HCT116 (cell line): ENCODE data around the gene RTL3. TPM values are rescaled to one million over a fixed set of nuclear protein-coding genes. Genes with fewer than 3 reads are reported as not detected.

ENCODE experiments used
- ATAC-seq: fragments of 200-7000 bp; cut with Tn5 transposase; 2 replicates; pipeline ENCODE4 v1.9.1; 2020; ENCODE audit warnings: mild to moderate bottlenecking, moderate library complexity
- BruUV-seq: library from RNA; stranded (reverse); fragments of 400-500 nt; replicated peaks from 2 replicates; lab custom pipeline; 2021; lab: Mats Ljungman, UMichigan
- CTCF ChIA-PET: fragments of 300-600 bp; sonication (Branson Sonifier 250); formaldehyde crosslinking; loops from one replicate; lab custom pipeline; 2021; ENCODE audit warnings: antibody characterized with exemption; lab: Charles Lee
- POLR2A ChIA-PET: fragments of 300-600, 350-600 bp; sonication (Branson Sonifier 250); formaldehyde crosslinking; loops from one replicate; lab custom pipeline; 2021; ENCODE audit warnings: antibody characterized with exemption; lab: Charles Lee
- RAD21 ChIA-PET, 2 experiments: fragments of 300-600 bp; sonication (Branson Sonifier 250); formaldehyde crosslinking; loops; one replicate each; lab custom pipeline; 2023; ENCODE audit warnings: low total read pairs in 2 of 2; ENCODE audit not compliant: uncharacterized antibody in 2 of 2, unreplicated experiment in 2 of 2, low non-redundant PET in 1 of 2; lab: Charles Lee
- DNase-seq: peaks from one replicate; pipeline ENCODE4 v3.0.0-alpha.2; 2010; ENCODE audit warnings: low read depth, low spot score
- H2AFZ ChIP-seq: fragments of 200-600 bp; shearing (Covaris generic), sonication (generic); 2 replicates; pipeline ENCODE4 v1.6.1; 2017; ENCODE audit warnings: low read depth, mixed run types, mixed read lengths, antibody characterized with exemption, low read length; ENCODE audit not compliant: poor library complexity, severe bottlenecking
- H3K27ac ChIP-seq: 2 replicates; pipeline ENCODE4 v1.5.1; 2012; ENCODE audit warnings: low read depth, low read length
- H3K27me3 ChIP-seq: fragments of 200-600 bp; sonication (generic); 2 replicates; pipeline ENCODE4 v1.6.1; 2016; ENCODE audit warnings: mixed run types, low read length, mixed read lengths; ENCODE audit not compliant: insufficient read depth
- H3K36me3 ChIP-seq, 2 experiments: fragments of 200-500 bp in 1 of 2; fragments of 200-600 bp in 1 of 2; sonication (Bioruptor generic) in 1 of 2; sonication (generic) in 1 of 2; 2 replicates each; pipeline versions ENCODE4 v1.5.1 to v1.6.1; 2014 to 2016; ENCODE audit warnings: low read length in 2 of 2, inconsistent platforms in 1 of 2, mixed read lengths in 1 of 2, mixed run types in 1 of 2; ENCODE audit not compliant: insufficient read depth in 2 of 2, control insufficient read depth in 1 of 2
- H3K4me1 ChIP-seq, 2 experiments: fragments of 200-600 bp in 1 of 2; sonication (generic) in 1 of 2; 2 replicates each; pipeline versions ENCODE4 v1.5.1 to v1.6.1; 2012 to 2017; ENCODE audit warnings: low read length in 2 of 2, inconsistent platforms in 1 of 2, mild to moderate bottlenecking in 1 of 2, mixed read lengths in 1 of 2, mixed run types in 1 of 2, moderate library complexity in 1 of 2; ENCODE audit not compliant: insufficient read depth in 2 of 2, control insufficient read depth in 1 of 2
- H3K4me2 ChIP-seq: fragments of 200-600 bp; sonication (generic); 2 replicates; pipeline ENCODE4 v1.6.1; 2017; ENCODE audit warnings: mixed run types, low read length, mixed read lengths
- H3K4me3 ChIP-seq, 2 experiments: fragments of 200-600 bp in 1 of 2; sonication (generic) in 1 of 2; replicated peaks in 1 of 2; 2 replicates each; pipeline ENCODE4 v1.5.1; 2011 to 2016; ENCODE audit warnings: low read length in 2 of 2, control low read depth in 1 of 2, low read depth in 1 of 2, mild to moderate bottlenecking in 1 of 2, mixed read lengths in 1 of 2, mixed run types in 1 of 2
- H3K79me2 ChIP-seq: fragments of 200-600 bp; sonication (generic); 2 replicates; pipeline ENCODE4 v1.6.1; 2017; ENCODE audit warnings: mild to moderate bottlenecking, mixed run types, low read length, moderate library complexity, mixed read lengths; ENCODE audit not compliant: insufficient read depth
- H3K9ac ChIP-seq: fragments of 200-600 bp; sonication (generic); 2 replicates; pipeline ENCODE4 v1.6.1; 2016; ENCODE audit warnings: low read length, mixed read lengths
- H3K9me2 ChIP-seq: fragments of 200-600 bp; sonication (generic), shearing (Covaris generic); 2 replicates; pipeline ENCODE4 v1.6.1; 2017; ENCODE audit warnings: mixed run types, mild to moderate bottlenecking, moderate library complexity; ENCODE audit not compliant: insufficient read depth
- H3K9me3 ChIP-seq, 2 experiments: fragments of 200-500 bp in 1 of 2; fragments of 200-600 bp in 1 of 2; sonication (Bioruptor generic) in 1 of 2; sonication (generic) in 1 of 2; 2 replicates each; pipeline ENCODE4 v1.6.1; 2014 to 2017; ENCODE audit warnings: low read length in 2 of 2, mixed read lengths in 2 of 2, inconsistent platforms in 1 of 2, low read depth in 1 of 2, mild to moderate bottlenecking in 1 of 2, mixed run types in 1 of 2, moderate library complexity in 1 of 2; ENCODE audit not compliant: control insufficient read depth in 1 of 2, insufficient read depth in 1 of 2
- H4K20me1 ChIP-seq: fragments of 200-600 bp; sonication (generic), shearing (Covaris generic); 2 replicates; pipeline ENCODE4 v1.6.1; 2017; ENCODE audit warnings: mixed run types, mild to moderate bottlenecking, moderate library complexity; ENCODE audit not compliant: insufficient read depth
- CBX3 ChIP-seq: IDR thresholded peaks from 2 replicates; pipeline ENCODE4 v1.6.1; 2012; ENCODE audit warnings: low read depth
- EGR1 ChIP-seq: IDR thresholded peaks from 2 replicates; pipeline ENCODE4 v1.6.1; 2012; ENCODE audit warnings: low read depth
- ELF1 ChIP-seq: IDR thresholded peaks from 2 replicates; pipeline ENCODE4 v1.6.1; 2012; ENCODE audit warnings: low read depth, borderline replicate concordance
- EZH2 ChIP-seq: fragments of 200-600 bp; sonication (generic); IDR thresholded peaks from 2 replicates; pipeline ENCODE4 v1.6.1; 2017; ENCODE audit warnings: antibody characterized with exemption, mixed run types
- EZH2phosphoT487 ChIP-seq: fragments of 200-600 bp; IDR thresholded peaks from 2 replicates; pipeline ENCODE4 v1.6.1; 2018; ENCODE audit warnings: antibody characterized with exemption, borderline replicate concordance
- FOSL1 ChIP-seq: IDR thresholded peaks from 2 replicates; pipeline ENCODE4 v1.6.1; 2012; ENCODE audit warnings: low read depth
- JUND ChIP-seq: IDR thresholded peaks from 2 replicates; pipeline ENCODE4 v1.6.1; 2012
- POLR2AphosphoS5 ChIP-seq: IDR thresholded peaks from 2 replicates; pipeline ENCODE4 v1.6.1; 2011; ENCODE audit warnings: mild to moderate bottlenecking, low read depth, low read length, moderate library complexity
- SIN3A ChIP-seq: IDR thresholded peaks from 2 replicates; pipeline ENCODE4 v1.6.1; 2012; ENCODE audit warnings: low read depth
- SP1 ChIP-seq: IDR thresholded peaks from 2 replicates; pipeline ENCODE4 v1.6.1; 2012; ENCODE audit warnings: low read depth
- SRF ChIP-seq: IDR thresholded peaks from 2 replicates; pipeline ENCODE4 v1.6.1; 2012; ENCODE audit warnings: low read depth
- YY1 ChIP-seq: IDR thresholded peaks from 2 replicates; pipeline ENCODE4 v1.6.1; 2011; ENCODE audit warnings: low read length, low read depth, moderate library complexity, mild to moderate bottlenecking; ENCODE audit not compliant: insufficient replicate concordance; ENCODE audit errors: extremely low read depth
- ZFX ChIP-seq: fragments of 450-650 bp; IDR thresholded peaks from 2 replicates; pipeline ENCODE4 v1.6.1; 2017
- intact Hi-C: fragments of 100-400 bp; cut with micrococcal nuclease; formaldehyde crosslinking; loops from 2 replicates; pipeline ENCODE4 v1.10.0; 2022
- total RNA-seq: library from RNA; stranded (reverse); gene quantifications from one replicate; pipeline ENCODE4 v1.2.1, GENCODE V29; 2021; ENCODE audit not compliant: unreplicated experiment
- TF ChIP-seq, protein P1 (sequence below): IDR thresholded peaks from 2 replicates; pipeline ENCODE4 v1.6.1; 2011; ENCODE audit warnings: mild to moderate bottlenecking, low read length, moderate library complexity; ENCODE audit not compliant: insufficient replicate concordance; ENCODE audit errors: extremely low read depth
- TF ChIP-seq, protein P2 (sequence below): IDR thresholded peaks from 2 replicates; pipeline ENCODE4 v1.6.1; 2012

The RTL3 gene
- total RNA-seq, 1 experiment from 2014 or later: not detected

DNA sequence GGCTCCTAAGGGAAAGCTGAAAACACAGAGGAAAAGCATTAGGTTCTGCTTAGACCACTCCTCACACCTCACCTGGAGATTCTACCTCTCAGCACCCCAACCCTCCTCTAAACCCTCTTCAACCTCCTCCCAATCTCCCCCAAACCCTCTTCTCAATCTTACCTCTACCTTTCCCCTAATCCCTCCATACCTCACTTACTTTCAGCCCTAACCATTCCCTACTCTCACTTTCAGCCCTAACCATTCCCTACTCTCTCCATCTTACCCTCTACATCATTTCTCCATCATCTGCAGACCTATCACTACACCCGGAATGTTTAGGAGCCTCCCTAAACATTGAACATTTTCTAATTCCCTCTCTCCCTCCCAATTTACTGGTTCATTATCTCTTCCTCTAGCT lies 3.5 kb downstream of the RTL3 start:
- no TSS peak for BruUV-seq

More for the DNA sequence above, 3.5 kb downstream of the RTL3 start:
- Histone ChIP-seq H3K4me1 (no peaks in the 10 kb centered on the region), H3K9ac (no peak overlapping the region), H3K9me2 (no peaks in the 10 kb centered on the region), H3K27ac (no peak overlapping the region), H3K4me2 (no peak overlapping the region), H4K20me1 (no peaks in the 10 kb centered on the region), H2AFZ (no peak overlapping the region), H3K4me3 (no peak overlapping the region), H3K9me3 (no peaks in the 10 kb centered on the region)
- no peak for DNase-seq
- ChIA-PET RAD21 (no interaction called here), POLR2A (no interaction called here), CTCF (no interaction called here)
- no peak for ATAC-seq
- intact Hi-C loops: no loop called here
- TF ChIP-seq ELF1: no peak
- TF ChIP-seq POLR2AphosphoS5: no peak
- TF ChIP-seq, protein P1, sequence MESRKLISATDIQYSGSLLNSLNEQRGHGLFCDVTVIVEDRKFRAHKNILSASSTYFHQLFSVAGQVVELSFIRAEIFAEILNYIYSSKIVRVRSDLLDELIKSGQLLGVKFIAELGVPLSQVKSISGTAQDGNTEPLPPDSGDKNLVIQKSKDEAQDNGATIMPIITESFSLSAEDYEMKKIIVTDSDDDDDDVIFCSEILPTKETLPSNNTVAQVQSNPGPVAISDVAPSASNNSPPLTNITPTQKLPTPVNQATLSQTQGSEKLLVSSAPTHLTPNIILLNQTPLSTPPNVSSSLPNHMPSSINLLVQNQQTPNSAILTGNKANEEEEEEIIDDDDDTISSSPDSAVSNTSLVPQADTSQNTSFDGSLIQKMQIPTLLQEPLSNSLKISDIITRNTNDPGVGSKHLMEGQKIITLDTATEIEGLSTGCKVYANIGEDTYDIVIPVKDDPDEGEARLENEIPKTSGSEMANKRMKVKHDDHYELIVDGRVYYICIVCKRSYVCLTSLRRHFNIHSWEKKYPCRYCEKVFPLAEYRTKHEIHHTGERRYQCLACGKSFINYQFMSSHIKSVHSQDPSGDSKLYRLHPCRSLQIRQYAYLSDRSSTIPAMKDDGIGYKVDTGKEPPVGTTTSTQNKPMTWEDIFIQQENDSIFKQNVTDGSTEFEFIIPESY: no peak
- TF ChIP-seq JUND: no peak
- TF ChIP-seq EZH2phosphoT487: no peak
- no peak for TF ChIP-seq EZH2
- no peak for TF ChIP-seq SP1
- TF ChIP-seq YY1: no peak
- no peak for TF ChIP-seq ZFX
- no peak for TF ChIP-seq FOSL1
- TF ChIP-seq, protein P2, sequence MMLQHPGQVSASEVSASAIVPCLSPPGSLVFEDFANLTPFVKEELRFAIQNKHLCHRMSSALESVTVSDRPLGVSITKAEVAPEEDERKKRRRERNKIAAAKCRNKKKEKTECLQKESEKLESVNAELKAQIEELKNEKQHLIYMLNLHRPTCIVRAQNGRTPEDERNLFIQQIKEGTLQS: no peak
- no peak for TF ChIP-seq CBX3
- no peak for TF ChIP-seq SIN3A
- TF ChIP-seq EGR1: no peak
- no peak for TF ChIP-seq SRF
- TF ChIP-seq, all 23 proteins: peak for 0
- Histone ChIP-seq H3K79me2 (no peaks in the 10 kb centered on the region), H3K27me3 (no peaks in the 10 kb centered on the region), H3K36me3 (no peaks in the 10 kb centered on the region)
